Subcutaneous adipose tissue (tissue), 4 donors: ENCODE measurements around the gene SLIT1. TPM values are rescaled to one million over a fixed set of nuclear protein-coding genes. Genes with fewer than 3 reads are reported as not detected.

Experiments
- total RNA-seq, 4 donors: library from RNA; depleted of rRNA; stranded (reverse); fragments of >200 nt; gene quantifications; one replicate each; pipeline ENCODE4 v1.1.0, GENCODE V29; 2016
- TF ChIP-seq, protein P1 (sequence below): fragments of 450-650 bp; IDR thresholded peaks from one replicate; pipeline ENCODE4 v1.5.1; 2016; ENCODE audit warnings: low read depth, mild to moderate bottlenecking, control low read depth, antibody characterized with exemption, moderate library complexity

The SLIT1 gene
- under 1 TPM in 3 of 4 donors, not detected in 1; 0.19 to 0.44 (median 0.33) TPM for total RNA-seq

DNA sequence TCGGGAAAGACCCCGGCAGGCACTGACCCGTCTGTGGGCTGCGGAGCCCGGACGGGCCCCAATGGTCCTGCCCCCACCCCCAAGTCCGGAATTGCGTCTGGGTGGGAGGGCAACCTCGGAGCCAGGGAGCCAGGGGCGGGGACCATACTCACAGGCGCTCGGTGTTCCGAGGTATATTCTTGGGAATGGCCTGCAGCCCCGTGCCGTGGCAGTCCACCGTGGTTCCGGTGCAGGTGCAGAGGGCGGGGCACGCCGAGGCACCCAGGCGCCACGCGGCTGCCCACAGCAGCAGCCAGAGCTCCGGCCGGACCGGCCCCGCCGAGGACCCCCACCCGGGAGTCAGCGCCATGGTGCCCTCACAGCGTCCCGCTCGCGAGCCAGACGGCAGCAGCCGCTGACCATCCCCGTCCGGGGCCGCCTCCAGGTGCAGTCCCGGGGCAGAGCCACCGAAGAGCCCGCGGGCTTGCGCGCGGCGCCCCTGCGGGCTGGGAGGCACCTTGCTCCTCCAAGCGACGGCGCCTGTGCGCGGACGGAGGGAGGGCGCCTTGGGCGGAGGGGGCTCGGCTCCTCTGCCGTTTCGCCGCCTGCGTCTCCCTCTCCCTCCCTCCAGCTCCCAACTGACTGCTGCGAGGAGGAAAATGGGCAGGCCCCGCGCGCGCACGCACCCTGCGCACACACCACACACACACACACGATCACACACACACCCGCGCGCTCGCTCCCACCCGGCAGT, at the start of gene SLIT1:
SLIT1 (minus strand) TSS at position 634 of the 733 bp plus-strand sequence; CDS start at position 349, 285 bp downstream.
- TF ChIP-seq, protein P1, sequence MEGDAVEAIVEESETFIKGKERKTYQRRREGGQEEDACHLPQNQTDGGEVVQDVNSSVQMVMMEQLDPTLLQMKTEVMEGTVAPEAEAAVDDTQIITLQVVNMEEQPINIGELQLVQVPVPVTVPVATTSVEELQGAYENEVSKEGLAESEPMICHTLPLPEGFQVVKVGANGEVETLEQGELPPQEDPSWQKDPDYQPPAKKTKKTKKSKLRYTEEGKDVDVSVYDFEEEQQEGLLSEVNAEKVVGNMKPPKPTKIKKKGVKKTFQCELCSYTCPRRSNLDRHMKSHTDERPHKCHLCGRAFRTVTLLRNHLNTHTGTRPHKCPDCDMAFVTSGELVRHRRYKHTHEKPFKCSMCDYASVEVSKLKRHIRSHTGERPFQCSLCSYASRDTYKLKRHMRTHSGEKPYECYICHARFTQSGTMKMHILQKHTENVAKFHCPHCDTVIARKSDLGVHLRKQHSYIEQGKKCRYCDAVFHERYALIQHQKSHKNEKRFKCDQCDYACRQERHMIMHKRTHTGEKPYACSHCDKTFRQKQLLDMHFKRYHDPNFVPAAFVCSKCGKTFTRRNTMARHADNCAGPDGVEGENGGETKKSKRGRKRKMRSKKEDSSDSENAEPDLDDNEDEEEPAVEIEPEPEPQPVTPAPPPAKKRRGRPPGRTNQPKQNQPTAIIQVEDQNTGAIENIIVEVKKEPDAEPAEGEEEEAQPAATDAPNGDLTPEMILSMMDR = no peak

DNA sequence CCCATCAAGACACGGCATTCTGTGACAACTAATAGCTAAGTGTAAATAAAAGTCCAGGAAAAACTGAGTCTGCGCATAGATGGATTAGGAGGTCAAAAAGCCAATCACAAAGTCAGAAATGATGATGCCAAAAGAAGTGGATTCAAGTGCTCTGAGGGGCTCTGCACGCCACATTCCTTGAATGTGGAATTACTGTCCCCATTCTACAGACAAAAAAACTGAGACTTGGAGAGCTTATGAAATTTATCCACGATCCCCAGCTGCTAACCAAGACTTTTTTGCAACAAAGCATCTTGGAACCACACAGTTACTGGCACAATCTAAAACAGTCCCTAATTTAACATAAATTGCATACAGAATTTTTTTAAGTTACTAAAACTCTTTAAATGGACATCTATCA, 49.6 kb upstream of the SLIT1 start:
- TF ChIP-seq, protein P1 = no peak

DNA sequence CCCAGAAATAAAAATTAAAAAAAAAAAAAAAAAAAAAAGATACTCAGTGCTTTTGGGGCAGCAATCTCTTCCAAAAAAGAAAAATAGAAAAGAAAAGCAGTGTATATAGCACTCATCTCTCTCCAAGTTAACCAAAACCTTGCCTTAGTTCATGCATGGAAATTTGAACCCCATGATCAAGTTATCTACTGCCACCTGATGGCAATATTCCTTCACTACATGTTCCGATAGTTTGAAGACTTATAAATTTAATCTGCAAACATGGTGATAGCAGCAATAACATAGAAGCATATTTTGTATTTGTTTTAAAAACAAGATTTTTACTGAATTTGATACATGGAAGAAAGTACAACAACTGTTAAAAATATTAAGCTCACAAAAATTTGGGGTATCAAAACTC, 48.6 kb upstream of the SLIT1 start:
- TF ChIP-seq, protein P1 = no peak

DNA sequence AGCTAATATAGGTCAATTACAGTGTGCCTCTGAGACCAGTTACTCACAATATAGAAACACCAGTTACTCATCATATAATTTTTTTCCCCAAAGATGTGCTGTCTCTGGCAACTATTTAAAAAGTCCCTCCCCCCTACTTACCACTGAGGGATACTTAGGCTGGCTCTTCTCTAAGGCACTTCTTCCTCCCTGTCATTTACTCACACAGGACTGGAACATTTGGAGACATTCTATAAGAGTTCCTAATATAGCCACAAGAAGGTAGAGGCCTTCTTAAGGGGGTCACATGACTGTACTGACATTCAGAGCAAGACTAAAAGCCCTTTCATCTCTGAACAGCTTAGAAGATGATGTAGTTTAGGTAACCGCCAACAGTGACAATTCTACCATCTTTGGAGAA, 44.4 kb upstream of the SLIT1 start:
- TF ChIP-seq, protein P1 = no peak

DNA sequence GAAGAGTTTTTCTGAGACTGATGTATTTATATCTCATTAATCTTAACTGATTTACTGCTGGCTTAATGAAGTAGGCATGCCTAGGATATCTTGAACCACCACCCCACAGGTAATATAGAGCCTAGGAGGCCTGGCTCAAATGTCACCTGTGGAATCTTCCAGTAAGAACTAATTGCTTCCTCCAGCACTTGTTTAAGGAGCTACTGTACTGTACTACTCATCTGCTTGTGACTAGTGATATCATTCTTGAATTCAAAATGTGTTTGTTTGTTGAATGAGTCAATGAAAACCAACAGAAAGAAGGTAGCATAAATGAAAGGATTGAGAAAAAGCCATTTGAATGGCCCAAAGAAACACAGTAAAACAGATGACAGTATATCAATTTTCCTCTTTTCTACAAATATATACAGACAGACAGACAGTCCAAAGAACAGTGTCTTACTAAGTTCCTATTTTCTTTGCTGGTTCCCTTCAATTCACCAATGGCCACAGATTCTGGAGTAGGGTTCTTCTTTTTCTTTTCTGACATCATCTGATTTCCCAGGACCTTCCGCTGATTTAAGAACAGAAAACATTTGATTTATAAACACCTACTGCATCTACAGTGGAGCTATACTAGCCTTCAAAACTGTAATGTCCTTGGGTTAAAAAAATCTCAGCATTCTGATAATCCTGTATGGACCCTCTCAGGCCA, 43.7 kb upstream of the SLIT1 start:
- TF ChIP-seq, protein P1 = no peak

DNA sequence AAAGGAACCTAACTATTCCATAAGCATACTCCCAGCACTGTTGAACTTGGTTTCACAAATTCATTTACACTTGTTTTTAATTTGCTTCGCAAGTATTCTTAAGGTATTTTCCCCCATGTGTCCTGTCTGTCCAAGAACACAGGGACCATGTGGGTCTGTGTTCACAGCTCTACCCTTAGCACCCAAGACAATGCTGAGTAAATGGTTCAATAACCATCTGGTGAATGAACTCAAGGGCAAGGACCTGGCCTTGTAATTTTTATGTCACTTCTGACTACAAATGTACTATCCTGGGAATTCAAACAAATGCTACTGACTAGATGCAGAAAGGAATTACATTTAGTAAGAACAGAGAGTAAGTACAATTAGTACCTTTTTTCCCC, 43.0 kb upstream of the SLIT1 start:
- TF ChIP-seq, protein P1 = no peak

DNA sequence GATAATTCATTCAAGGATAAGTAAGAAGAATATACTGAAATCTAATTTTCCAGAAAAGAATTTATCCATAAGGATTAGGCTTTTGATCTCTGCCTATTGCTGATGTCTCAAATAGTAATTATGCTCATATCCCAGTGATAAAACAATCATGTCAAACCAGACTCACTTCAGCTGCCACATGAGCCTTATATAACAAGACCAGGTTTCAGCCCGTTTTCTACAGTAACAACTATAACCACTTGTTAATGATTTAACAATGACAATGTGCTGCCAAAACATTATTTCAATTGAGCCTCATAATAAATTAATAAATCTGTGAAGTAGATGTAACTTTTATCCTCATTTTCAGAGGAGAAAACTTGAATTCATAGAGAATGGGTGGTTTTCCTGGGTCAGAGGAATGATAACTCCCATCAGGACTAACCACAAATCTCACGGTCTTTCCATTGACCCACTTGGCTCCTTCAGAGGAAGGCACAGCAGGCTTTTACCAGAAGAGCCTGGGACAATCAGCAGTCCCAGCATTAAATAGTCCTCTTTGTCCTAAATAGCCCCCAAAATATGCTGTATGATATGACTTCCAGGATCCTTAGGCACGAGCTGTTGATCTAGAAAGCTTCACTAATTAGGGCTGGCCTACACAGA, 42.5 kb upstream of the SLIT1 start:
- TF ChIP-seq, protein P1 = no peak
